ENCODE results near the gene KCNK15.
"Not testable (repeated sequence)": the region's sequence is repeated elsewhere in the genome, so short reads cannot be mapped to it uniquely, and the experiment has no call there.

The KCNK15 gene

GRCh38 chr20:44759595-44759994 lies 13.9 kb downstream of the KCNK15 start:
- DNase-seq, result no peak

- no peak for DNase-seq
Measured at GRCh38 chr20:44761423-44761822, 15.8 kb downstream of the KCNK15 start.

- DNase-seq, result no peak
Measured at GRCh38 chr20:44762466-44763140, 16.9 kb downstream of the KCNK15 start.

GRCh38 chr20:44763798-44764197 lies 18.1 kb downstream of the KCNK15 start:
- not testable (repeated sequence) for DNase-seq

- DNase-seq, result no peak
Measured at GRCh38 chr20:44765091-44765490, 19.4 kb downstream of the KCNK15 start.

GRCh38 chr20:44765701-44766347 lies 20.2 kb downstream of the KCNK15 start:
- DNase-seq, result no peak

- no peak for DNase-seq
Measured at GRCh38 chr20:44768256-44768655, 22.6 kb downstream of the KCNK15 start.

GRCh38 chr20:44768854-44769480 lies 23.3 kb downstream of the KCNK15 start:
- no peak for DNase-seq

- no peak for DNase-seq
Measured at GRCh38 chr20:44769481-44769863, 23.8 kb downstream of the KCNK15 start.

GRCh38 chr20:44770484-44771171 lies 25.0 kb downstream of the KCNK15 start:
- no peak for DNase-seq

- no peak for DNase-seq
Measured at GRCh38 chr20:44771172-44771535, 25.5 kb downstream of the KCNK15 start.

GRCh38 chr20:44772636-44773035 lies 27.0 kb downstream of the KCNK15 start:
- no peak for DNase-seq

GRCh38 chr20:44773070-44773829 lies 27.6 kb downstream of the KCNK15 start:
- no peak for DNase-seq

- DNase-seq, result no peak
Measured at GRCh38 chr20:44776980-44777379, 31.3 kb downstream of the KCNK15 start.

GRCh38 chr20:44780226-44780625 lies 34.6 kb downstream of the KCNK15 start:
- DNase-seq, result no peak

- DNase-seq, result no peak
Measured at GRCh38 chr20:44781118-44781517, 35.5 kb downstream of the KCNK15 start.

GRCh38 chr20:44781791-44782190 lies 36.1 kb downstream of the KCNK15 start:
- DNase-seq, result no peak

GRCh38 chr20:44784688-44785087 lies 39.0 kb downstream of the KCNK15 start:
- no peak for DNase-seq

GRCh38 chr20:44785768-44786167 lies 40.1 kb downstream of the KCNK15 start:
- DNase-seq, result no peak

GRCh38 chr20:44787299-44787698 lies 41.6 kb downstream of the KCNK15 start:
- no peak for DNase-seq

- no peak for DNase-seq
Measured at GRCh38 chr20:44788706-44789456, 43.2 kb downstream of the KCNK15 start.
